KOPT-K1 (cell line): ENCODE results near the gene FMNL3.

Experiments
- H3K27ac ChIP-seq: fragments of 200-600 bp; sonication (generic); 2 replicates; pipeline ENCODE4 v1.5.1; 2016; ENCODE audit warnings: antibody characterized with exemption, mild to moderate bottlenecking, low read depth, low read length; ENCODE audit not compliant: poor library complexity, severe bottlenecking
- H3K36me3 ChIP-seq: fragments of 200-600 bp; sonication (generic); 2 replicates; pipeline ENCODE4 v1.5.1; 2017; ENCODE audit warnings: antibody characterized with exemption, mild to moderate bottlenecking, low read length, moderate library complexity; ENCODE audit not compliant: insufficient read depth
- H3K9me3 ChIP-seq: fragments of 200-600 bp; sonication (generic); 2 replicates; pipeline ENCODE4 v1.5.1; 2017; ENCODE audit warnings: antibody characterized with exemption, low read length, mild to moderate bottlenecking; ENCODE audit not compliant: insufficient read depth, poor library complexity, severe bottlenecking

The FMNL3 gene

GRCh38 chr12:49642370-49642802 lies 64.8 kb downstream of the FMNL3 start:
- Histone ChIP-seq H3K36me3 (peaks cover 42% of the 10 kb centered on the region), H3K27ac (no peak overlapping the region)

GRCh38 chr12:49641748-49642369 lies 65.3 kb downstream of the FMNL3 start:
- H3K9me3 ChIP-seq, result no peaks in the 10 kb centered on the region
- H3K27ac ChIP-seq, result no peak overlapping the region
- H3K36me3 ChIP-seq, result peaks cover 37% of the 10 kb centered on the region

More at GRCh38 chr12:49642370-49642802, 64.8 kb downstream of the FMNL3 start:
- no peaks in the 10 kb centered on the region for H3K9me3 ChIP-seq

GRCh38 chr12:49636979-49637755 lies 70.0 kb downstream of the FMNL3 start:
- Histone ChIP-seq H3K36me3 (no peaks in the 10 kb centered on the region), H3K27ac (no peak overlapping the region)

GRCh38 chr12:49636574-49636973 lies 70.6 kb downstream of the FMNL3 start:
- Histone ChIP-seq H3K27ac (no peak overlapping the region), H3K36me3 (no peaks in the 10 kb centered on the region), H3K9me3 (no peaks in the 10 kb centered on the region)

More at GRCh38 chr12:49636979-49637755, 70.0 kb downstream of the FMNL3 start:
- no peaks in the 10 kb centered on the region for H3K9me3 ChIP-seq

- no peaks in the 10 kb centered on the region for H3K9me3 ChIP-seq
- no peak overlapping the region for H3K27ac ChIP-seq
- no peaks in the 10 kb centered on the region for H3K36me3 ChIP-seq
Observed at GRCh38 chr12:49635656-49636055, 71.5 kb downstream of the FMNL3 start.

GRCh38 chr12:49635036-49635435 lies 72.2 kb downstream of the FMNL3 start:
- Histone ChIP-seq H3K36me3 (no peaks in the 10 kb centered on the region), H3K27ac (no peak overlapping the region), H3K9me3 (no peaks in the 10 kb centered on the region)

GRCh38 chr12:49633703-49634345 lies 73.4 kb downstream of the FMNL3 start:
- no peaks in the 10 kb centered on the region for H3K9me3 ChIP-seq
- no peak overlapping the region for H3K27ac ChIP-seq
- H3K36me3 ChIP-seq, result no peaks in the 10 kb centered on the region

GRCh38 chr12:49632986-49633702 lies 74.1 kb downstream of the FMNL3 start:
- Histone ChIP-seq H3K9me3 (no peaks in the 10 kb centered on the region), H3K27ac (no peak overlapping the region), H3K36me3 (no peaks in the 10 kb centered on the region)

GRCh38 chr12:49632401-49632800 lies 74.8 kb downstream of the FMNL3 start:
- Histone ChIP-seq H3K36me3 (no peaks in the 10 kb centered on the region), H3K9me3 (no peaks in the 10 kb centered on the region)

GRCh38 chr12:49631336-49631907 lies 75.8 kb downstream of the FMNL3 start:
- H3K9me3 ChIP-seq, result no peaks in the 10 kb centered on the region
- no peak overlapping the region for H3K27ac ChIP-seq
- no peaks in the 10 kb centered on the region for H3K36me3 ChIP-seq

More at GRCh38 chr12:49632401-49632800, 74.8 kb downstream of the FMNL3 start:
- no peak overlapping the region for H3K27ac ChIP-seq

- H3K27ac ChIP-seq, result no peak overlapping the region
- no peaks in the 10 kb centered on the region for H3K36me3 ChIP-seq
- H3K9me3 ChIP-seq, result no peaks in the 10 kb centered on the region
Observed at GRCh38 chr12:49627752-49628360, 79.3 kb downstream of the FMNL3 start.

- Histone ChIP-seq H3K9me3 (no peaks in the 10 kb centered on the region), H3K27ac (no peak overlapping the region), H3K36me3 (no peaks in the 10 kb centered on the region)
Observed at GRCh38 chr12:49626836-49627235, 80.4 kb downstream of the FMNL3 start.

GRCh38 chr12:49626169-49626835 lies 80.9 kb downstream of the FMNL3 start:
- Histone ChIP-seq H3K36me3 (no peaks in the 10 kb centered on the region), H3K9me3 (no peaks in the 10 kb centered on the region), H3K27ac (no peak overlapping the region)
